Progenitor cell of endocrine pancreas (in vitro differentiated cells): ENCODE results near the gene ULK4. TPM values are rescaled to one million over a fixed set of nuclear protein-coding genes. Genes with fewer than 3 reads are reported as not detected.

Source experiments
- DNase-seq: peaks from one replicate; pipeline ENCODE4 v3.0.0; 2021; ENCODE audit warnings: low spot score; ENCODE audit not compliant: unreplicated experiment
- H3K27ac Mint-ChIP-seq: 2 replicates; pipeline ENCODE4 v1.8.0; 2021; ENCODE audit warnings: mild to moderate bottlenecking, moderate library complexity, mixed read lengths
- H3K27me3 Mint-ChIP-seq: 2 replicates; pipeline ENCODE4 v1.8.0; 2021; ENCODE audit warnings: mixed read lengths
- H3K36me3 Mint-ChIP-seq: 2 replicates; pipeline ENCODE4 v1.8.0; 2022; ENCODE audit warnings: mixed read lengths; ENCODE audit not compliant: insufficient read depth
- H3K4me1 Mint-ChIP-seq: 2 replicates; pipeline ENCODE4 v1.8.0; 2021; ENCODE audit warnings: low read depth, mixed read lengths
- H3K4me3 Mint-ChIP-seq: 2 replicates; pipeline ENCODE4 v1.8.0; 2021; ENCODE audit warnings: low read depth, mild to moderate bottlenecking, moderate library complexity, mixed read lengths
- H3K9me3 Mint-ChIP-seq: 2 replicates; pipeline ENCODE4 v1.8.0; 2021; ENCODE audit warnings: low read depth, mixed read lengths
- total RNA-seq: library from RNA; stranded (reverse); gene quantifications from 2 replicates; pipeline ENCODE4 v1.2.1, GENCODE V29; 2021
- TF ChIP-seq, protein P1 (sequence below): fragments of 200-600 bp; sonication (generic); IDR thresholded peaks from one replicate; pipeline ENCODE4 v1.5.0; 2021; ENCODE audit warnings: antibody characterized with exemption, mild to moderate bottlenecking; ENCODE audit not compliant: unreplicated experiment

ULK4 gene
- total RNA-seq, 1 donor from 2014 or later, result 14.2 TPM

DNA sequence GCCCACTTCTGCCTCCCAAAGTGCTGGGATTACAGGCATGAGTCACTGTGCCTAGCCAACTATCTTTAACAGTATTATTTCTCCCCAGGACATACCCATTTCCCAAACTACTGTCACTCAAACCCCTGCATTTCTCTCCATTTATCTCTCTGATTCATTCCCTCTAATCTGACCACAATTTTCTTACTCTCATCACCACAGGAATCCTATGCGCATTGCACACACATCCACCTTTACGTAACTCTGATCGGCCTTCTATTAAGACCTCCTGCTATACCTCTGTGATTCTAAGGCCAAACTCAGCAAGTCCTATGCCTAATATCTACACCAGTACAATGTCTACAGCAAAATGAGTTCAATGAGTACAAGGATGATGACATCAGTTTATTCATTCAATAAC lies 235.0 kb downstream of the ULK4 start:
- no peak overlapping the region for H3K4me3 Mint-ChIP-seq
- no peak for DNase-seq
- H3K27me3 Mint-ChIP-seq, result no peaks in the 10 kb centered on the region
- TF ChIP-seq, protein P1, sequence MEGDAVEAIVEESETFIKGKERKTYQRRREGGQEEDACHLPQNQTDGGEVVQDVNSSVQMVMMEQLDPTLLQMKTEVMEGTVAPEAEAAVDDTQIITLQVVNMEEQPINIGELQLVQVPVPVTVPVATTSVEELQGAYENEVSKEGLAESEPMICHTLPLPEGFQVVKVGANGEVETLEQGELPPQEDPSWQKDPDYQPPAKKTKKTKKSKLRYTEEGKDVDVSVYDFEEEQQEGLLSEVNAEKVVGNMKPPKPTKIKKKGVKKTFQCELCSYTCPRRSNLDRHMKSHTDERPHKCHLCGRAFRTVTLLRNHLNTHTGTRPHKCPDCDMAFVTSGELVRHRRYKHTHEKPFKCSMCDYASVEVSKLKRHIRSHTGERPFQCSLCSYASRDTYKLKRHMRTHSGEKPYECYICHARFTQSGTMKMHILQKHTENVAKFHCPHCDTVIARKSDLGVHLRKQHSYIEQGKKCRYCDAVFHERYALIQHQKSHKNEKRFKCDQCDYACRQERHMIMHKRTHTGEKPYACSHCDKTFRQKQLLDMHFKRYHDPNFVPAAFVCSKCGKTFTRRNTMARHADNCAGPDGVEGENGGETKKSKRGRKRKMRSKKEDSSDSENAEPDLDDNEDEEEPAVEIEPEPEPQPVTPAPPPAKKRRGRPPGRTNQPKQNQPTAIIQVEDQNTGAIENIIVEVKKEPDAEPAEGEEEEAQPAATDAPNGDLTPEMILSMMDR, result no peak
- H3K4me1 Mint-ChIP-seq, result peaks cover 1% of the 10 kb centered on the region
- H3K27ac Mint-ChIP-seq, result no peak overlapping the region
- peaks cover 11% of the 10 kb centered on the region for H3K9me3 Mint-ChIP-seq
- peaks cover 9% of the 10 kb centered on the region for H3K36me3 Mint-ChIP-seq

DNA sequence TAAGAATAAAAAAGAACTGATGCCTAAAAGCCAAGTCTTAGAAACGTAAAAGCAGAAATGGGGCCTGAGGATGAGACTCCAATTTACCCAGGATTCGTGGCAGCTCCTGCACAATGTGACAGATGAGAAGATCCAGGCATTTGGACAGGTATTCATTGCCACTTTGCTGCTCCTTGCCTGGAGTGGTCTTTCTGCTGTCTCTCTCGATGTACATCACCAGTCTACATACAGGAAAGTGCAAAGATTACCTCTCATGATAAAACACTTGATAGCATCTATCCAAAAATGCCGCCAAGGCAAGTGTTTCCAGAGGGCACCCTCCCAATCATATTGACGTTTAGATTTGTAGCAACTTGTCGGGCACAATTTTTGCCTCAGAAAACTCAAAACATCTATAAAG lies 244.3 kb downstream of the ULK4 start:
- no peaks in the 10 kb centered on the region for H3K9me3 Mint-ChIP-seq
- no peaks in the 10 kb centered on the region for H3K27me3 Mint-ChIP-seq
- DNase-seq, result no peak
- no peak overlapping the region for H3K27ac Mint-ChIP-seq
- TF ChIP-seq, protein P1, result no peak
- H3K4me3 Mint-ChIP-seq, result no peak overlapping the region
- no peaks in the 10 kb centered on the region for H3K36me3 Mint-ChIP-seq
- no peaks in the 10 kb centered on the region for H3K4me1 Mint-ChIP-seq

DNA sequence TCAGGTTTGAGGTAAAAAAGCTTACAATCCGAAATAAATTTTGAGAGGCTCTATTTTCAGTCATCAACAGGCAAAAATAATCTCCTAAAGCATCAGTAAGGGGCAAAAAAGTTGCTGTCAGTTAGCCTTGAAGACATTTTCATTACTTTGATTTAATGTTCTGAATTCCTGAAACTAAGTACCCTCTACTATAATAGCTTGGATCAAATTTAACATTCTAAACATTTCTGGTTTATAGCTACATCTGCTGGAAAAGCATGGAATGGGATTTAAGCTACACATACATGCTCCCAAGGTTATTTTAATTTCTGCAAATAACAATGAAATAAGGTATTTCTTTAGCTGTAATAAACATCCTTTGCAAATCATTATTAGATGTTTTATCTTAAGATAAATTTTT lies 245.4 kb downstream of the ULK4 start:
- no peaks in the 10 kb centered on the region for H3K36me3 Mint-ChIP-seq
- no peaks in the 10 kb centered on the region for H3K27me3 Mint-ChIP-seq
- no peaks in the 10 kb centered on the region for H3K9me3 Mint-ChIP-seq
- DNase-seq, result no peak
- no peaks in the 10 kb centered on the region for H3K4me1 Mint-ChIP-seq
- TF ChIP-seq, protein P1, result peak; percentile 33
- H3K27ac Mint-ChIP-seq, result no peak overlapping the region
- no peak overlapping the region for H3K4me3 Mint-ChIP-seq

DNA sequence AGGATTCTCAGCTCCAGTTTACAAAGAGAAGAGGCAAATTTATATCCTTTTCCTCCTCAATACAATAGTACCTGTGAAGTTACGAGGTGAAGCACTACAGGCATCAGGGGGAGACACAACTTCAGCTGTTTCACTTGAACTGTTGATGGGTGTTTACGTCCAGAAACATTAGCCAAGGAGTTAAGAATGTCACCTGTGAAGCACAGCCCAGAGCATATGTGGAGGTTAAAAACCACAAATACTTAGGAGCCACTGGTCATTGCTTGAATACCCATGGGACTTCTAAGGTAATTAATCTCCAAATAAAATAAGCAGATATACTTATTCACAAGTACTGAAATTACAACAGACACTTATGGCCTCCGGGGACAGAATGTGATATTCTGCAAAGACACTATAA lies 246.5 kb downstream of the ULK4 start:
- no peaks in the 10 kb centered on the region for H3K9me3 Mint-ChIP-seq

DNA sequence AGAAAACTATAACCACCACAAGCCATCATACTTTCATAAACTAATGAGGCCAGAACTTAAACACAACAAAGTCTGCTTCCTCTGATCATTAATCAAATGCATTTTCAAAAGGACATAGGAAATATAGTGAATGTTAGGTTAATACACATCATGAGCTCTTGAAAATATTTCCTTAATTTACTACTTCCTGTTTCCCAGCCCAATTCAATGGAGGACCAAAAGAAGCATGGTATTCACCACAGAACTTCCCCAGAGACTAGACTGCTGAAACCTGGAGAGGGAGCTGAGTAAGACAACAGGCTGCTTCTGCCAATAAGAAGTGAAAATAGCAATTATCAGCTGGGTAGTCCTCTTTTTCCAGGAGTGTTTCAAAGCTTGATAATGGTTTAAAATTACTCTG lies 250.3 kb downstream of the ULK4 start:
- TF ChIP-seq, protein P1, result no peak
- DNase-seq, result no peak
- no peaks in the 10 kb centered on the region for H3K27me3 Mint-ChIP-seq
- H3K27ac Mint-ChIP-seq, result no peak overlapping the region
- no peak overlapping the region for H3K4me3 Mint-ChIP-seq
- H3K36me3 Mint-ChIP-seq, result peaks cover 4% of the 10 kb centered on the region
- no peaks in the 10 kb centered on the region for H3K9me3 Mint-ChIP-seq
- no peaks in the 10 kb centered on the region for H3K4me1 Mint-ChIP-seq

More for the DNA sequence above, 246.5 kb downstream of the ULK4 start:
- TF ChIP-seq, protein P1, result no peak
- no peak for DNase-seq
- H3K36me3 Mint-ChIP-seq, result peaks cover 4% of the 10 kb centered on the region
- no peaks in the 10 kb centered on the region for H3K27me3 Mint-ChIP-seq
- no peak overlapping the region for H3K27ac Mint-ChIP-seq
- H3K4me3 Mint-ChIP-seq, result no peak overlapping the region
- H3K4me1 Mint-ChIP-seq, result no peaks in the 10 kb centered on the region
